HepG2 (cell line): ENCODE results near the gene LRRC3C. TPM values are rescaled to one million over a fixed set of nuclear protein-coding genes. Genes with fewer than 3 reads are reported as not detected.

Experiments used
- HDAC2 ChIP-seq: sonication (generic); formaldehyde crosslinking; IDR thresholded peaks from 2 replicates; pipeline ENCODE4 v1.4.0; 2020; ENCODE audit warnings: missing genetic modification reagents
- NFKB2 ChIP-seq: sonication (generic); formaldehyde crosslinking; IDR thresholded peaks from 2 replicates; pipeline ENCODE4 v1.4.0; 2020; ENCODE audit warnings: missing genetic modification reagents, borderline replicate concordance
- PCBP1 ChIP-seq: fragments of 200-400 bp; formaldehyde crosslinking; IDR thresholded peaks from 2 replicates; pipeline ENCODE4 v1.6.1; 2017; ENCODE audit warnings: mild to moderate bottlenecking, low read depth, low read length, borderline replicate concordance
- RXRA ChIP-seq: sonication (generic); formaldehyde crosslinking; IDR thresholded peaks from 2 replicates; pipeline ENCODE4 v1.5.1; 2020; ENCODE audit warnings: missing genetic modification reagents
- SMYD3 ChIP-seq: sonication (generic); formaldehyde crosslinking; IDR thresholded peaks from 2 replicates; pipeline ENCODE4 v1.8.1; 2023; ENCODE audit warnings: mild to moderate bottlenecking, missing genetic modification reagents
- TAF15 ChIP-seq: fragments of 200-400 bp; formaldehyde crosslinking; IDR thresholded peaks from one replicate; pipeline ENCODE4 v1.6.1; 2018; ENCODE audit warnings: mild to moderate bottlenecking, low read depth, low read length; ENCODE audit not compliant: poor library complexity, severe bottlenecking
- YEATS4 ChIP-seq: sonication (generic); formaldehyde crosslinking; IDR thresholded peaks from 2 replicates; pipeline ENCODE4 v1.4.0; 2020; ENCODE audit warnings: missing genetic modification reagents, borderline replicate concordance
- ZBTB42 ChIP-seq: sonication (generic); formaldehyde crosslinking; IDR thresholded peaks from 2 replicates; pipeline ENCODE4 v1.5.0; 2020; ENCODE audit warnings: mild to moderate bottlenecking, missing genetic modification reagents
- ZNF781 ChIP-seq: sonication (generic); formaldehyde crosslinking; IDR thresholded peaks from 2 replicates; pipeline ENCODE4 v1.5.1; 2020; ENCODE audit warnings: borderline replicate concordance, mild to moderate bottlenecking, missing genetic modification reagents; ENCODE audit errors: not compliant biosample characterization
- polyA plus RNA-seq, 8 experiments: library from polyadenylated mRNA; depleted of rRNA in 3 of 8; stranded (reverse) in 7 of 8; unstranded in 1 of 8; fragments of >200 nt; fragmentation: Illumina TruSeq in 4 of 8; extraction: Trizol in 4 of 8; gene quantifications; 2 replicates each; pipeline versions ENCODE4 v1.2.1 to v1.2.3, GENCODE V29; 2011 to 2016; ENCODE audit warnings: low read depth in 4 of 8, missing spikeins in 1 of 8, mixed read lengths in 1 of 8; ENCODE audit not compliant: insufficient read depth in 1 of 8
- total RNA-seq, 5 experiments: library from RNA; depleted of rRNA; stranded (reverse); fragments of >200 nt; fragmentation: Illumina TruSeq; extraction: Trizol; gene quantifications; 2 replicates each; pipeline ENCODE4 v1.2.3, GENCODE V29; 2016; ENCODE audit warnings: low read depth in 1 of 5
- TF ChIP-seq, protein P1 (sequence below): sonication (generic); formaldehyde crosslinking; IDR thresholded peaks from 2 replicates; pipeline ENCODE4 v1.9.0; 2021; ENCODE audit warnings: mild to moderate bottlenecking, missing genetic modification reagents
- TF ChIP-seq, protein P2 (sequence below): IDR thresholded peaks from 2 replicates; pipeline ENCODE4 v1.6.1; 2016; ENCODE audit warnings: low read depth, control low read depth
- TF ChIP-seq, protein P3 (sequence below): sonication (generic); formaldehyde crosslinking; conservative IDR thresholded peaks from 2 replicates; pipeline ENCODE4 v1.4.0; 2020; ENCODE audit warnings: missing genetic modification reagents
- TF ChIP-seq, protein P4 (sequence below): sonication (generic); formaldehyde crosslinking; IDR thresholded peaks from 2 replicates; pipeline ENCODE4 v1.8.1; 2022; ENCODE audit warnings: low read depth, mild to moderate bottlenecking, missing genetic modification reagents

LRRC3C gene
- total and polyA plus RNA-seq, 2 of the 13 experiments (the other 11 are each of a cell fraction or from before 2014, with no cell fraction given) = 0.17 TPM; not detected in 1

DNA sequence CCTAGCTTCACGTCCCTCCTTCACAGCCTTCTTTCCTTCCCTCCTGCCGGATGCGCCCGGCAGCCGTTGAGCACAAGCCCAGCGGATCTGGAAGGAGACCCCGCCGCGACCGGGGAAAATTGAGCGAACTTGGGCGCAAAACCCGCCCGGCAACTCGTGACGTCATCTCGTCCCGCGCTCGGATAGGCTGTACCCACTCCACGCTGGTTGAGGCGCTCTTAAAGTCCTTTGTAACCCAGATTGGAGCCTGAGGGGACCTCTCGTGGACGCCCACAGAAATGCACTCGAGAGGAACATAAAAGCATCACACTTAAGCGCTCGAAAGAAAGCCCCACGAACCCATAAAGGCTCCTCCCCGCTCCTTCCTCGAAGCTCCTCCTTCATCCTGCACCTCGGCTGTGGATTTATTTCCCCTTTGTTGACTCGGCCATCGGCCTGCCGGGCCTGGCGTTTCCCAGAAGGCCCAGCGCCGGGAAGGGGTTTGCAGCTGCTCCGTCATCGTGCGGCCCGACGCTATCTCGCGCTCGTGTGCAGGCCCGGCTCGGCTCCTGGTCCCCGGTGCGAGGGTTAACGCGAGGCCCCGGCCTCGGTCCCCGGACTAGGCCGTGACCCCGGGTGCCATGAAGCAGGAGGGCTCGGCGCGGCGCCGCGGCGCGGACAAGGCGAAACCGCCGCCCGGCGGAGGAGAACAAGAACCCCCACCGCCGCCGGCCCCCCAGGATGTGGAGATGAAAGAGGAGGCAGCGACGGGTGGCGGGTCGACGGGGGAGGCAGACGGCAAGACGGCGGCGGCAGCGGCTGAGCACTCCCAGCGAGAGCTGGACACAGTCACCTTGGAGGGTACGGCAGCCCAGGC, 53.0 kb downstream of the LRRC3C start, which contains the start of gene PSMD3 (continued):
- TF ChIP-seq, protein P1, sequence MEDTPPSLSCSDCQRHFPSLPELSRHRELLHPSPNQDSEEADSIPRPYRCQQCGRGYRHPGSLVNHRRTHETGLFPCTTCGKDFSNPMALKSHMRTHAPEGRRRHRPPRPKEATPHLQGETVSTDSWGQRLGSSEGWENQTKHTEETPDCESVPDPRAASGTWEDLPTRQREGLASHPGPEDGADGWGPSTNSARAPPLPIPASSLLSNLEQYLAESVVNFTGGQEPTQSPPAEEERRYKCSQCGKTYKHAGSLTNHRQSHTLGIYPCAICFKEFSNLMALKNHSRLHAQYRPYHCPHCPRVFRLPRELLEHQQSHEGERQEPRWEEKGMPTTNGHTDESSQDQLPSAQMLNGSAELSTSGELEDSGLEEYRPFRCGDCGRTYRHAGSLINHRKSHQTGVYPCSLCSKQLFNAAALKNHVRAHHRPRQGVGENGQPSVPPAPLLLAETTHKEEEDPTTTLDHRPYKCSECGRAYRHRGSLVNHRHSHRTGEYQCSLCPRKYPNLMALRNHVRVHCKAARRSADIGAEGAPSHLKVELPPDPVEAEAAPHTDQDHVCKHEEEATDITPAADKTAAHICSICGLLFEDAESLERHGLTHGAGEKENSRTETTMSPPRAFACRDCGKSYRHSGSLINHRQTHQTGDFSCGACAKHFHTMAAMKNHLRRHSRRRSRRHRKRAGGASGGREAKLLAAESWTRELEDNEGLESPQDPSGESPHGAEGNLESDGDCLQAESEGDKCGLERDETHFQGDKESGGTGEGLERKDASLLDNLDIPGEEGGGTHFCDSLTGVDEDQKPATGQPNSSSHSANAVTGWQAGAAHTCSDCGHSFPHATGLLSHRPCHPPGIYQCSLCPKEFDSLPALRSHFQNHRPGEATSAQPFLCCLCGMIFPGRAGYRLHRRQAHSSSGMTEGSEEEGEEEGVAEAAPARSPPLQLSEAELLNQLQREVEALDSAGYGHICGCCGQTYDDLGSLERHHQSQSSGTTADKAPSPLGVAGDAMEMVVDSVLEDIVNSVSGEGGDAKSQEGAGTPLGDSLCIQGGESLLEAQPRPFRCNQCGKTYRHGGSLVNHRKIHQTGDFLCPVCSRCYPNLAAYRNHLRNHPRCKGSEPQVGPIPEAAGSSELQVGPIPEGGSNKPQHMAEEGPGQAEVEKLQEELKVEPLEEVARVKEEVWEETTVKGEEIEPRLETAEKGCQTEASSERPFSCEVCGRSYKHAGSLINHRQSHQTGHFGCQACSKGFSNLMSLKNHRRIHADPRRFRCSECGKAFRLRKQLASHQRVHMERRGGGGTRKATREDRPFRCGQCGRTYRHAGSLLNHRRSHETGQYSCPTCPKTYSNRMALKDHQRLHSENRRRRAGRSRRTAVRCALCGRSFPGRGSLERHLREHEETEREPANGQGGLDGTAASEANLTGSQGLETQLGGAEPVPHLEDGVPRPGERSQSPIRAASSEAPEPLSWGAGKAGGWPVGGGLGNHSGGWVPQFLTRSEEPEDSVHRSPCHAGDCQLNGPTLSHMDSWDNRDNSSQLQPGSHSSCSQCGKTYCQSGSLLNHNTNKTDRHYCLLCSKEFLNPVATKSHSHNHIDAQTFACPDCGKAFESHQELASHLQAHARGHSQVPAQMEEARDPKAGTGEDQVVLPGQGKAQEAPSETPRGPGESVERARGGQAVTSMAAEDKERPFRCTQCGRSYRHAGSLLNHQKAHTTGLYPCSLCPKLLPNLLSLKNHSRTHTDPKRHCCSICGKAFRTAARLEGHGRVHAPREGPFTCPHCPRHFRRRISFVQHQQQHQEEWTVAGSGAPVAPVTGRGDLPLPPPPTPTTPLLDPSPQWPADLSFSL = no peak
- TF ChIP-seq HDAC2 (CRISPR knock-in tag) = peak; percentile 97
- peak; percentile 86 for TF ChIP-seq TAF15
- TF ChIP-seq ZBTB42 (CRISPR knock-in tag) = peak; percentile 96
- TF ChIP-seq, protein P2, sequence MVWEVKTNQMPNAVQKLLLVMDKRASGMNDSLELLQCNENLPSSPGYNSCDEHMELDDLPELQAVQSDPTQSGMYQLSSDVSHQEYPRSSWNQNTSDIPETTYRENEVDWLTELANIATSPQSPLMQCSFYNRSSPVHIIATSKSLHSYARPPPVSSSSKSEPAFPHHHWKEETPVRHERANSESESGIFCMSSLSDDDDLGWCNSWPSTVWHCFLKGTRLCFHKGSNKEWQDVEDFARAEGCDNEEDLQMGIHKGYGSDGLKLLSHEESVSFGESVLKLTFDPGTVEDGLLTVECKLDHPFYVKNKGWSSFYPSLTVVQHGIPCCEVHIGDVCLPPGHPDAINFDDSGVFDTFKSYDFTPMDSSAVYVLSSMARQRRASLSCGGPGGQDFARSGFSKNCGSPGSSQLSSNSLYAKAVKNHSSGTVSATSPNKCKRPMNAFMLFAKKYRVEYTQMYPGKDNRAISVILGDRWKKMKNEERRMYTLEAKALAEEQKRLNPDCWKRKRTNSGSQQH (CRISPR knock-in tag) = peak; percentile 83; the same call in 1 of the 2 replicates
- TF ChIP-seq ZNF781 (CRISPR knock-in tag) = peak; percentile 94
- TF ChIP-seq, protein P3, sequence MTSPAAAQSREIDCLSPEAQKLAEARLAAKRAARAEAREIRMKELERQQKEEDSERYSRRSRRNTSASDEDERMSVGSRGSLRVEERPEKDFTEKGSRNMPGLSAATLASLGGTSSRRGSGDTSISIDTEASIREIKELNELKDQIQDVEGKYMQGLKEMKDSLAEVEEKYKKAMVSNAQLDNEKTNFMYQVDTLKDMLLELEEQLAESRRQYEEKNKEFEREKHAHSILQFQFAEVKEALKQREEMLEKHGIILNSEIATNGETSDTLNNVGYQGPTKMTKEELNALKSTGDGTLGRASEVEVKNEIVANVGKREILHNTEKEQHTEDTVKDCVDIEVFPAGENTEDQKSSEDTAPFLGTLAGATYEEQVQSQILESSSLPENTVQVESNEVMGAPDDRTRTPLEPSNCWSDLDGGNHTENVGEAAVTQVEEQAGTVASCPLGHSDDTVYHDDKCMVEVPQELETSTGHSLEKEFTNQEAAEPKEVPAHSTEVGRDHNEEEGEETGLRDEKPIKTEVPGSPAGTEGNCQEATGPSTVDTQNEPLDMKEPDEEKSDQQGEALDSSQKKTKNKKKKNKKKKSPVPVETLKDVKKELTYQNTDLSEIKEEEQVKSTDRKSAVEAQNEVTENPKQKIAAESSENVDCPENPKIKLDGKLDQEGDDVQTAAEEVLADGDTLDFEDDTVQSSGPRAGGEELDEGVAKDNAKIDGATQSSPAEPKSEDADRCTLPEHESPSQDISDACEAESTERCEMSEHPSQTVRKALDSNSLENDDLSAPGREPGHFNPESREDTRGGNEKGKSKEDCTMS (CRISPR knock-in tag) = no peak
- TF ChIP-seq PCBP1 = peak; percentile 94; the same call in 1 of the 2 replicates
- peak; percentile 92 for TF ChIP-seq NFKB2 (CRISPR knock-in tag)
- TF ChIP-seq RXRA (CRISPR knock-in tag) = peak; percentile 89
- TF ChIP-seq, protein P4, sequence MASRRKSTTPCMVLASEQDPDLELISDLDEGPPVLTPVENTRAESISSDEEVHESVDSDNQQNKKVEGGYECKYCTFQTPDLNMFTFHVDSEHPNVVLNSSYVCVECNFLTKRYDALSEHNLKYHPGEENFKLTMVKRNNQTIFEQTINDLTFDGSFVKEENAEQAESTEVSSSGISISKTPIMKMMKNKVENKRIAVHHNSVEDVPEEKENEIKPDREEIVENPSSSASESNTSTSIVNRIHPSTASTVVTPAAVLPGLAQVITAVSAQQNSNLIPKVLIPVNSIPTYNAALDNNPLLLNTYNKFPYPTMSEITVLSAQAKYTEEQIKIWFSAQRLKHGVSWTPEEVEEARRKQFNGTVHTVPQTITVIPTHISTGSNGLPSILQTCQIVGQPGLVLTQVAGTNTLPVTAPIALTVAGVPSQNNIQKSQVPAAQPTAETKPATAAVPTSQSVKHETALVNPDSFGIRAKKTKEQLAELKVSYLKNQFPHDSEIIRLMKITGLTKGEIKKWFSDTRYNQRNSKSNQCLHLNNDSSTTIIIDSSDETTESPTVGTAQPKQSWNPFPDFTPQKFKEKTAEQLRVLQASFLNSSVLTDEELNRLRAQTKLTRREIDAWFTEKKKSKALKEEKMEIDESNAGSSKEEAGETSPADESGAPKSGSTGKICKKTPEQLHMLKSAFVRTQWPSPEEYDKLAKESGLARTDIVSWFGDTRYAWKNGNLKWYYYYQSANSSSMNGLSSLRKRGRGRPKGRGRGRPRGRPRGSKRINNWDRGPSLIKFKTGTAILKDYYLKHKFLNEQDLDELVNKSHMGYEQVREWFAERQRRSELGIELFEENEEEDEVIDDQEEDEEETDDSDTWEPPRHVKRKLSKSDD (CRISPR knock-in tag) = no peak
- TF ChIP-seq SMYD3 (CRISPR knock-in tag) = 0 out of 2 replicates have a peak, but pooled peaks have one; percentile 3
- TF ChIP-seq YEATS4 (CRISPR knock-in tag) = peak; percentile 99
